ENCODE data around the gene CCDC154.
"Not testable (repeated sequence)": the region's sequence is repeated elsewhere in the genome, so short reads cannot be mapped to it uniquely, and the experiment has no call there.

CCDC154 gene

GRCh38 chr16:1485847-1486496 is 41.6 kb upstream of the CCDC154 start:
- H3K4me1 ChIP-seq (ENCODE audit: control insufficient read depth, low read depth, low read length) = no peaks in the 10 kb centered on the region
- H3K4me3 ChIP-seq (ENCODE audit: low read length) = no peak overlapping the region
- no peak overlapping the region for H3K27ac ChIP-seq (ENCODE audit: low read length)
- no peaks in the 10 kb centered on the region for H3K36me3 ChIP-seq (ENCODE audit: control insufficient read depth, low read depth, low read length)
- H3K9ac ChIP-seq (ENCODE audit: low read length) = no peak overlapping the region
- H3K27me3 ChIP-seq (ENCODE audit: control insufficient read depth, insufficient read depth, low read length) = peaks cover 11% of the 10 kb centered on the region
- no peaks in the 10 kb centered on the region for H3K9me3 ChIP-seq (ENCODE audit: control insufficient read depth, low read depth, low read length)

GRCh38 chr16:1481906-1482835 is 37.8 kb upstream of the CCDC154 start:
- Histone ChIP-seq H3K9ac (ENCODE audit: low read length) (no peak overlapping the region), H3K4me3 (ENCODE audit: low read length) (no peak overlapping the region), H3K9me3 (ENCODE audit: control insufficient read depth, low read depth, low read length) (no peaks in the 10 kb centered on the region), H3K4me1 (ENCODE audit: control insufficient read depth, low read depth, low read length) (no peaks in the 10 kb centered on the region), H3K27ac (ENCODE audit: low read length) (no peak overlapping the region), H3K27me3 (ENCODE audit: control insufficient read depth, insufficient read depth, low read length) (peaks cover 11% of the 10 kb centered on the region), H3K36me3 (ENCODE audit: control insufficient read depth, low read depth, low read length) (no peaks in the 10 kb centered on the region)

- H3K36me3 ChIP-seq (ENCODE audit: control insufficient read depth, low read depth, low read length); H3K4me1 ChIP-seq (ENCODE audit: control insufficient read depth, low read depth, low read length); H3K9me3 ChIP-seq (ENCODE audit: control insufficient read depth, low read depth, low read length); H3K9ac ChIP-seq (ENCODE audit: low read length); H3K27ac ChIP-seq (ENCODE audit: low read length); H3K4me3 ChIP-seq (ENCODE audit: low read length): not testable (repeated sequence)
- H3K27me3 ChIP-seq (ENCODE audit: control insufficient read depth, insufficient read depth, low read length) = peaks cover 20% of the 10 kb centered on the region
These were observed 34.6 kb upstream of the CCDC154 start for GRCh38 chr16:1478937-1479336.

DNA sequence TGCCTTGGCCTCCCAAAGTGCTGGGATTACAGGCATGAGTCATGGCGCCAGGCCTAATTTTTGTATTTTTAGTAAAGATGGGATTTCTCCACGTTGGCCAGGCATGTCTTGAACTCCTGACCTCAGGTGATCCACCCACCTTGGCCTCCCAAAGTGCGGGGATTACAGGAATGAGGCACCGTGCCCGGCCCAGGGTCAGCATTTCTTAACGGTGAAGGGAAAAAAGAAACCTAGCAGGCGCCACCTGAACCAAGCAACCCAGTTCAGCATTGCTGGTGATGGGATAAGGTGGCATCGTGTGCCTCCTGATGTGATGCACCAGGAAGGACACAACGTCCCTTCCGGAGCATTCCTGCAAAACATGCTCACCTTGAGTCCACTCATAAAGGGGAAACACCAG is 32.7 kb upstream of the CCDC154 start:
- H3K4me3 ChIP-seq (ENCODE audit: low read length) = no peak overlapping the region
- peaks cover 7% of the 10 kb centered on the region for H3K4me1 ChIP-seq (ENCODE audit: control insufficient read depth, low read depth, low read length)
- H3K36me3 ChIP-seq (ENCODE audit: control insufficient read depth, low read depth, low read length) = no peaks in the 10 kb centered on the region
- H3K9me3 ChIP-seq (ENCODE audit: control insufficient read depth, low read depth, low read length) = no peaks in the 10 kb centered on the region
- no peak overlapping the region for H3K27ac ChIP-seq (ENCODE audit: low read length)
- H3K9ac ChIP-seq (ENCODE audit: low read length) = no peak overlapping the region
- peaks cover 12% of the 10 kb centered on the region for H3K27me3 ChIP-seq (ENCODE audit: control insufficient read depth, insufficient read depth, low read length)

DNA sequence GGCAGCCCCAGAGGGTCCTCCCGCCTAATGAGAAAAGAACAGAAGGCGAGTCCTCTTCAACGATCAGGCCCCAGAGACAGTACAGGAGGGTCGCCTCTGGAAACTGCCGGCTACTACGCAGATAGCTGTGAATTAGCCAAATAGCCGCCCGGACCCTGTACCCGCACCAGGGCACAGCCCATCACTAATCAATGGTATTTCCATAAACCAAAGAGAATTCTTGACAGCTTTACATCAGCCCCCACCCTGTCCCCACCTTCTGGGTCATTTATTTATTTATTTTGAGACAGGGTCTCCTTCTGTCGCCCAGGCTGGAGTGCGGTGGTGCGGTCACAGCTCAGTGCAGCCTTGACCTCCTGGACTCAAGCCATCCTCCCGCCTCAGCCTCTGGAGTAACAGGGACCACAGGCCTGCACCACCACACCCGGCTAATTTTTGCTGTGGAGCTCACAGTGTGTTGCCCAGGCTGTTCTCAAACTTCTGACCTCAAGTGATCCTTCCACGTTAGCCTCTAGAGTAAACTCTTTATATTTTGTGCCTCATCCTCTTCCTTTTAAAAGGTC is 31.3 kb upstream of the CCDC154 start:
- H3K9ac ChIP-seq (ENCODE audit: low read length) = peak overlapping the region; percentile 78
- H3K4me1 ChIP-seq (ENCODE audit: control insufficient read depth, low read depth, low read length) = peaks cover 7% of the 10 kb centered on the region
- no peaks in the 10 kb centered on the region for H3K9me3 ChIP-seq (ENCODE audit: control insufficient read depth, low read depth, low read length)
- H3K4me3 ChIP-seq (ENCODE audit: low read length) = peak overlapping the region; percentile 82
- no peaks in the 10 kb centered on the region for H3K36me3 ChIP-seq (ENCODE audit: control insufficient read depth, low read depth, low read length)
- peaks cover 12% of the 10 kb centered on the region for H3K27me3 ChIP-seq (ENCODE audit: control insufficient read depth, insufficient read depth, low read length)
- no peak overlapping the region for H3K27ac ChIP-seq (ENCODE audit: low read length)

DNA sequence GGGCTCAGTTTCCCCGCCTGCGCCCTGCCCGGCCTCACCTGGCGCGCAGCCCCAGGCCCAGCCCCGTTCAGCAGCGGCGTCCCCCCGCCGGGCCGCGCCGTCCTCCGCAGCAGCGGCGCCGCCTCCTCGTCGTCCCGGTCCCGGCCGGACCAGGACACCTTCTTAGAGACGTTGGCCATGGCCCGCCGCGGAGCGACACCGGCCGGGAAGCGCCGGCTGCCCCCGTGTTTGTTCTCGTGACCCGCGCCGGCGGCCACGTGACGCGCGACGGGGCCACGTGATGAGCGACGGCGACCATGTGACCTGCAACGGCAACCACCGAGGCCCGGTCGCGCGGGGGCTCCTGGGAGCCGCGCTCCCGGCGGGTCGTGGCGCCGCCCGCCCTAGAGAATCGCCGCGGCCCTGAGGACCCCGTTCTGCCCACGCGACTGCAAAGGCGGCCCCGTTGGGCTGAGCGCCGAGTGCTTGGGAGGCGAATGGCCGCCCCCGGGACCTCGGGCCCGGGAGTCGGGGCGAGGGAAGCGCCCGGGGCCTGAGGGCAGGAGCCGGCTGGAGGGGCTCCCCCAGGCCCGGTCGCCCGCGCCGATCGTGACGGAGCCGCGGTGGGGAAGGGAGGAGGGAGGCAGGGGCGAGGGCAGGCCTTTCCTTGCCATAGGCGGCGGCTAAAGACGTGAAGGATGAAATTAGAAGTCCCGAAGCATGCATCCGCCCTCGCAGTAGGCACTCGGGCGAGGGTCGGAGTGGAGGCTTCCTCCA is 30.6 kb upstream of the CCDC154 start, which contains the start of gene CLCN7:
Gene CLCN7, minus strand, starts transcription at position 233 of the 756 bp plus-strand sequence. Its CDS starts 54 bp downstream, at position 179.
- Histone ChIP-seq H3K4me1 (ENCODE audit: control insufficient read depth, low read depth, low read length) (peaks cover 7% of the 10 kb centered on the region), H3K9me3 (ENCODE audit: control insufficient read depth, low read depth, low read length) (no peaks in the 10 kb centered on the region), H3K9ac (ENCODE audit: low read length) (peak within 1 kb of the TSS; percentile 78), H3K27me3 (ENCODE audit: control insufficient read depth, insufficient read depth, low read length) (peaks cover 12% of the 10 kb centered on the region), H3K4me3 (ENCODE audit: low read length) (peak within 1 kb of the TSS; percentile 82), H3K27ac (ENCODE audit: low read length) (no peak within 1 kb of the TSS), H3K36me3 (ENCODE audit: control insufficient read depth, low read depth, low read length) (no peaks in the 10 kb centered on the region)

- no peaks in the 10 kb centered on the region for H3K9me3 ChIP-seq (ENCODE audit: control insufficient read depth, low read depth, low read length)
- H3K4me1 ChIP-seq (ENCODE audit: control insufficient read depth, low read depth, low read length) = peaks cover 7% of the 10 kb centered on the region
- peak overlapping the region; percentile 62 for H3K9ac ChIP-seq (ENCODE audit: low read length)
- H3K36me3 ChIP-seq (ENCODE audit: control insufficient read depth, low read depth, low read length) = no peaks in the 10 kb centered on the region
- H3K4me3 ChIP-seq (ENCODE audit: low read length) = peak overlapping the region; percentile 82
- H3K27ac ChIP-seq (ENCODE audit: low read length) = no peak overlapping the region
- peaks cover 12% of the 10 kb centered on the region for H3K27me3 ChIP-seq (ENCODE audit: control insufficient read depth, insufficient read depth, low read length)
These were observed 29.9 kb upstream of the CCDC154 start for GRCh38 chr16:1474082-1474795.

- peaks cover 12% of the 10 kb centered on the region for H3K27me3 ChIP-seq (ENCODE audit: control insufficient read depth, insufficient read depth, low read length)
- H3K4me3 ChIP-seq (ENCODE audit: low read length) = no peak overlapping the region
- H3K9ac ChIP-seq (ENCODE audit: low read length) = no peak overlapping the region
- H3K27ac ChIP-seq (ENCODE audit: low read length) = no peak overlapping the region
- H3K9me3 ChIP-seq (ENCODE audit: control insufficient read depth, low read depth, low read length) = no peaks in the 10 kb centered on the region
- peaks cover 7% of the 10 kb centered on the region for H3K4me1 ChIP-seq (ENCODE audit: control insufficient read depth, low read depth, low read length)
- no peaks in the 10 kb centered on the region for H3K36me3 ChIP-seq (ENCODE audit: control insufficient read depth, low read depth, low read length)
These were observed 28.6 kb upstream of the CCDC154 start for GRCh38 chr16:1472974-1473373.

- Histone ChIP-seq H3K9ac (ENCODE audit: low read length) (no peak overlapping the region), H3K27me3 (ENCODE audit: control insufficient read depth, insufficient read depth, low read length) (peaks cover 12% of the 10 kb centered on the region), H3K4me1 (ENCODE audit: control insufficient read depth, low read depth, low read length) (peaks cover 7% of the 10 kb centered on the region), H3K36me3 (ENCODE audit: control insufficient read depth, low read depth, low read length) (no peaks in the 10 kb centered on the region), H3K4me3 (ENCODE audit: low read length) (no peak overlapping the region), H3K27ac (ENCODE audit: low read length) (no peak overlapping the region), H3K9me3 (ENCODE audit: control insufficient read depth, low read depth, low read length) (no peaks in the 10 kb centered on the region)
These were observed 27.3 kb upstream of the CCDC154 start for GRCh38 chr16:1471569-1472194.

GRCh38 chr16:1470481-1471251 is 26.3 kb upstream of the CCDC154 start:
- peaks cover 7% of the 10 kb centered on the region for H3K4me1 ChIP-seq (ENCODE audit: control insufficient read depth, low read depth, low read length)
- H3K9me3 ChIP-seq (ENCODE audit: control insufficient read depth, low read depth, low read length) = no peaks in the 10 kb centered on the region
- no peaks in the 10 kb centered on the region for H3K36me3 ChIP-seq (ENCODE audit: control insufficient read depth, low read depth, low read length)
- no peak overlapping the region for H3K4me3 ChIP-seq (ENCODE audit: low read length)
- H3K27me3 ChIP-seq (ENCODE audit: control insufficient read depth, insufficient read depth, low read length) = peaks cover 9% of the 10 kb centered on the region
- H3K27ac ChIP-seq (ENCODE audit: low read length) = no peak overlapping the region
- no peak overlapping the region for H3K9ac ChIP-seq (ENCODE audit: low read length)
